Left cardiac atrium (tissue), 4 donors: Measurements from ENCODE around the gene RCAN1. TPM values are rescaled to one million over a fixed set of nuclear protein-coding genes. Genes with fewer than 3 reads are reported as not detected.

Source experiments
- ATAC-seq, 2 donors: fragments of 200-7000 bp; cut with Tn5 transposase; one replicate each; pipeline ENCODE4 v1.9.1; 2020; ENCODE audit warnings: mild to moderate bottlenecking in 2 of 2, moderate library complexity in 2 of 2
- DNase-seq: peaks from one replicate; pipeline ENCODE4 v3.0.0-alpha.2; 2020
- intact Hi-C, 2 donors: fragments of 100-400 bp; cut with DNase I; formaldehyde crosslinking; loops; one replicate each; pipeline versions ENCODE4 v1.14.1 to v1.15.1; 2022 to 2023
- total RNA-seq, 2 donors: library from RNA; stranded (reverse); fragmentation: NEBNext Ultra II Directional; extraction: Animal tissue kit (Norgen Biotek cat#: 25700); gene quantifications; one replicate each; pipeline ENCODE4 v1.2.1, GENCODE V29; 2021
- donor health status: DM: no; HTN: yes; CAD: no.
- donor health status: DM: no; HTN: yes; CAD: no; lungs with severe emphysema.
- donor health status: DM: yes; HTN: yes; CAD: no.
- donor health status: Dilated cardiomyopathy.

RCAN1 gene
- total RNA-seq, 2 donors from 2014 or later: 34.8 to 35.3 TPM

DNA sequence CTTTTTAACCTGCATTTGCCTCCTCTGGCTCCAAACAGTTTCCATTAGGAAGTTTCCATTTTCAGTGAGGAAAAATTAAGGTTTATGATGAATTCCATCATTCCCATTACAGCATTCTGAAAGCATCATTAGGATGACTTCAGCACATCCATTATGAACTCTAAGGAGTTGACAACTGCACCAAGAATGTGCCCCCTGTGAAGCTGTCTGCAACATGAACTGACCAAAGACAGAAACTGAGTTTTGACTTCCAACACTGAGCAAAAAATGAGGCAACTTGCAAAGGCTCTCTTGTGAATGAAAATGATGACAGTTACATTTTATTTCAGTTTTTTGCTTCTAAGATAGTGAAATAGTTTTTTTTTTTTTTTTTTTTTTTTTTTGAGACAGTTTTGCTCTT is 84.7 kb downstream of the RCAN1 start:
- ATAC-seq (no peak), DNase-seq (no peak)
- intact Hi-C loops: no loop called here

DNA sequence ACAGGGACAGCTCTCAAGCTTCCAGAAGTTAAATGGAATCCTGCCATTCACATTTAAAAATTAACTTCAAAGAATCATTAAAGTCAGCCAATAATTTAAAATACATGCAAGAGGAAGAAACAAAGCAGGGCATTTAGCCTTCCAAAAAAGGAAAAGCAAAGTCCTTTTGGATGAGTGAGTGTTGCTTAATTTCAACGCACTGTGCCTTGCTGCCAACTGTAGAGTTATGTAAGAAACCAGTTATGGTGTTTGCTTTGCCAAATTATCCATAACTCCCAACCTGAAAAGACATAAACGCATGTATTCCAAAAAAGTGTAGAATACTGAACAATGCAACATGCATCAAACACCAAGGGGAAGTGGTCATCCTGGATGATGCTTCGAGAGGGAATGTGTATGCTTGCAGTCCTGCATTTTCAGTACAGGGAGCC is 86.8 kb downstream of the RCAN1 start:
- ATAC-seq (no peak), DNase-seq (no peak)
- intact Hi-C loops: loop anchor here in 1 of 2 donors (5.0 kb wide), 1 partner anchor 49 kb away; no protein-coding TSS in a partner anchor

- ATAC-seq (peak; percentile 86 to 94), DNase-seq (peak; percentile 84)
- intact Hi-C loops: loop anchor here in 1 of 2 donors (5.0 kb wide), 1 partner anchor 51 kb away; no protein-coding TSS in a partner anchor
Measured at GRCh38 chr21:34526618-34527290, 88.2 kb downstream of the RCAN1 start.

- intact Hi-C loops: loop anchor here in 1 of 2 donors (5.0 kb wide), 1 partner anchor 51 kb away; no protein-coding TSS in a partner anchor
- DNase-seq (no peak), ATAC-seq (no peak)
Measured at GRCh38 chr21:34526241-34526617, 88.7 kb downstream of the RCAN1 start.

DNA sequence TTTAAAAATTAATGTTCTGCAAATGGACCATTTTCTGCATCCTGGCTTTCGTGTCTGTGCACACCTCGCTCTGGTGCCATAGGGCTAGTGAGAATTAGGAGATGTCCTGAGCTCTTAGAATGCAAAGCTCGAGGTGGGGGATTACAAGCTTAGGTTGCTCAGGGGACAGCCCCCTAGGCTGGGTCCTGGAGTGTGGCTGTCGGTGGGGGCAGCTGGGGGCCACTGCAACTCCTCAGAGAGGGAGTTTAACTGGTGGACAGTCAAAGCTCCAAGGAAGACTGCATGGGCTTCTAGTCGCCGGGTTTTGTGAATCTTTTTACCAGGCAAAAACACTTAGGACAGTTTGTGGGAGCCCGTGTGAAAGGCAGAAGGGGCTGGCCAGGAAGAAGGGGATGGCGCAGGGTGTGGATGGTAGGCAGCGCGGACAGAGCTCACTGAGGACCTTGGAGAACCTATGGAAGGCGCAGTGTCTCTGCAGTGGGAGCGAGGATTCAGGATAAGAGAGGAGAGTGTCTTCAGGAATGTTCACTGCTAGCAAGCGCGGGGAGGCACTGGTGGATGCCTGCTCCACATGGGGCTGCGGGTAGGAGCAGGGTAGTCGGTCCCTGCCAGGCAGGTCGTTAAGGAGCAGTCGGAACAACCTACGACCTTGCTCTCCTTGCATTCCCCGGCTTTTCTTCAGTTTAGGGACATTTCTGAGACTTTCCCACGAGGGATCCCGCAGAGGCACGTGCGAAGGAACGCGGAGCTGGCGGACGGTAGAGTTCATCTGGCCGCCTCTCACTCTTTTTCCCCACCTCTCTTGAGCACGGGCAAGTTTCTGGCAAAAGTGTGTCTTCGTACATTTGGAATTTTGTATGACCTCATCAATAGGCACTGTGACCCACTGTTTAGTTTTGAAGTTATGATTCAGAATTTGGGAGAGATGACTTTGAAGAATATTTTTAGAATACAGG is 90.0 kb downstream of the RCAN1 start:
- intact Hi-C loops: loop anchor here in 1 of 2 donors (5.0 kb wide), 2 partner anchors 52 to 72 kb away; no protein-coding TSS in a partner anchor
- peak; percentile 10 to 13 for ATAC-seq

GRCh38 chr21:34523019-34523555 is 91.8 kb downstream of the RCAN1 start:
- intact Hi-C loops: loop anchor here in 1 of 2 donors (5.0 kb wide), 1 partner anchor 74 kb away; no protein-coding TSS in a partner anchor
- DNase-seq (no peak), ATAC-seq (no peak)

More for the DNA sequence above, 90.0 kb downstream of the RCAN1 start:
- DNase-seq: peak; percentile 45

DNA sequence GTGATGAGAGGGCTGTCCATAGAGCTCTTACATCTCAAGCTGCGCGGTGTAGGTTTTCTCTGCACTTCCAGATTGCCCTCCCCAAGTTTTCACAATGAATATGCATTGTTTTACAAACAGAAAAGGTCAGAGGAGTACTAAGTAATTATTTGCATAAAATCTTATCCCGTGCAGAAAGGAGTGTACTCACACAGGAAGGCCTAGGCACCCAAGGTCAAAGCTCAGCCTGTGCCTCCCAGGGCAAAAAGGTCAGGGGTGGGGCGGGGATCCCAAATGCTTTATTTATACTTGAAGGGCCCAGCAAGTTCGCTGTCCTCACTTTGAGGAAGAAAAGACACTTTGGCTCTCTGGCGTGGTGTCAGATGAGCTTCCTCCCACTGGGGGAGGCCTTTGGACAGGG is 92.6 kb downstream of the RCAN1 start:
- ATAC-seq (no peak), DNase-seq (no peak)
- intact Hi-C loops: loop anchor here in 1 of 2 donors (5.0 kb wide), 1 partner anchor 75 kb away; no protein-coding TSS in a partner anchor

DNA sequence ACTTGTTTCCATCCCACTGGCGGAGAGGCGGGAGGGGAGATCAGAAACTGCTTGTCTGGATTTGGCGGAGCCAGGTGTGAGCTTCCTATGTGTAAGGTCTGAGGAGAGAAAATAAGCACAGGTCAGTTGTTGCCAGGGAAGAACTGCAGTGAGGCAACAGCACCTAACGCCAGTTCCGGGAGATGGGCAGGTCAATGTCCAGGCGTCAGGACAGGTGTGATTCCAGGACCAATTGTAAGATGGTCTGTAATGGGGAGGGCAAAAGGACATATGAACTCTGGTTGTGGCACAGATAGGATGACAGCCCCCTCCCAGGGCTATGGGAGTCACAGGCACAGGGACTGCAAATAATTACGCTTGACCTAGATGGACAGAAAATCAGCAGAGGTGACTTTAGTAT is 93.4 kb downstream of the RCAN1 start:
- intact Hi-C loops: loop anchor here in 1 of 2 donors (5.0 kb wide), 1 partner anchor 76 kb away; no protein-coding TSS in a partner anchor
- ATAC-seq (no peak), DNase-seq (no peak)

- peak; percentile 28 to 54 for ATAC-seq
- no peak for DNase-seq
- intact Hi-C loops: loop anchor here in 1 of 2 donors (5.0 kb wide), 1 partner anchor 76 kb away; no protein-coding TSS in a partner anchor
Measured at GRCh38 chr21:34520764-34521508, 94.0 kb downstream of the RCAN1 start.

DNA sequence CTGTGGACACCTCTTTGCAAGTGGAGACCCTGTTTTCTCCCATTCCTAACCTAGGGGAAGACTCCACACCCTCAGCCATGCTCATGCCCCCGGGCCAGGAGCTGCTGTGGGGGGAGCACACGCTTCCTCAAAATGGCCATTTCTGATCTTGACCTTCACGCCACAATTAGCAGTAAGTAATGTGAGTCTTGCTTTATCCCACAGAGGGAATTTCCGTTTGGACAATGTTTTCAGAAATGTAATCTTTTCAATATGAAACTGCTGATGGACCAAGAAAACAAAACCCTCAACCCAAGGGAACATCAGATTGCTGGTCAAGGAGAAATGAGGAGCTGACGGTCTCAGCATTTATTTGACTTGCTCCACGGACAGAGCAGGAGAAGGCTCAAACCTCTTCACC is 94.6 kb downstream of the RCAN1 start:
- intact Hi-C loops: loop anchor here in 1 of 2 donors (5.0 kb wide), 1 partner anchor 77 kb away; no protein-coding TSS in a partner anchor

GRCh38 chr21:34519694-34520093 is 95.2 kb downstream of the RCAN1 start:
- intact Hi-C loops: loop anchor here in 1 of 2 donors (5.0 kb wide), 1 partner anchor 78 kb away; no protein-coding TSS in a partner anchor
- ATAC-seq (no peak), DNase-seq (no peak)

More for the DNA sequence above, 94.6 kb downstream of the RCAN1 start:
- DNase-seq (no peak), ATAC-seq (no peak)

GRCh38 chr21:34519016-34519415 is 95.9 kb downstream of the RCAN1 start:
- no peak for DNase-seq
- ATAC-seq: no peak
- intact Hi-C loops: no loop called here

GRCh38 chr21:34518301-34518700 is 96.6 kb downstream of the RCAN1 start:
- no peak for ATAC-seq
- intact Hi-C loops: no loop called here

GRCh38 chr21:34517491-34518245 is 97.2 kb downstream of the RCAN1 start:
- no peak for ATAC-seq
- intact Hi-C loops: no loop called here
- DNase-seq: no peak

More at GRCh38 chr21:34518301-34518700, 96.6 kb downstream of the RCAN1 start:
- DNase-seq: no peak

DNA sequence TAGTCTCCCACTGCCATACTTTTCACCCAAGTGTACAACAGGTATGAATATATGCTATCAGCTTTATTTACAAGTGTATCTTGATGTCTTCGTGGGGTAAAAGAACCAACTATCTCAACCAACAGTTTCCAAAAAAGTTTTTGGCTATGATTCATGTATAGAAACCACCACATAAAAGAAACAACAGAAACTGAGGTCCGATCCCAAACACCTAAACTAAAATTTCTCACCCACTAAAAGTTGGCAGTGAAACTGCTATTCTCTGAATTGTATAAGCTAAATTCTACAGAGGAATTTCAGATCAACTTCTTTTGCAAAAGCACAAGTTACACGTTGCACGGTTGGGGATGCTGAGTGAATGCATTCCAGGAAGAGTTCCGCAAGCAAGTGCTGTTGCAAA is 97.9 kb downstream of the RCAN1 start:
- DNase-seq (no peak), ATAC-seq (no peak)
- intact Hi-C loops: no loop called here

GRCh38 chr21:34514576-34515115 is 100.3 kb downstream of the RCAN1 start:
- intact Hi-C loops: no loop called here
- DNase-seq (no peak), ATAC-seq (no peak)

GRCh38 chr21:34513129-34513675 is 101.7 kb downstream of the RCAN1 start:
- ATAC-seq (peak in 1 of 2 donors; percentile 29), DNase-seq (no peak)
- intact Hi-C loops: no loop called here
